ENCODE data around the gene BRIP1. TPM values are rescaled to one million over a fixed set of nuclear protein-coding genes. Genes with fewer than 3 reads are reported as not detected.

Gene BRIP1
- total RNA-seq, 1 donor: 20.9 TPM

DNA sequence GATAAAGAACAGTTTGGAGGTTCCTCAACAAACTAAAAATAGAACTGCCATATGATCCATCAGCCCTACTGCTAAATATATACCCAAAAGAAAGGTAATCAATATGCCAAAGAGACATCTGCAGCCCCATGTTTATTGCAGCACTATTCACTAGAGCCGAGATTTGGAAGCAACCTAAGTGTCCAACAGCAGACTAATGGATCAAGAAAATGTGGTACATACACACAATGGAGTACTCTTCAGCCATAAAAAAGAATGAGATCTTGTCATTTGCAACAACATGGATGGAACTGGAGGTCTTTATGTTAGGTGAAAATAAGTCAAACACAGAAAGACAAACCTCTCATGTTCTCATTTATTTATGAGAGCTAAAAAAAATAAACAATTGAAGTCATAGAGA, 223.5 kb downstream of the BRIP1 start:
- TF ChIP-seq, protein P1, sequence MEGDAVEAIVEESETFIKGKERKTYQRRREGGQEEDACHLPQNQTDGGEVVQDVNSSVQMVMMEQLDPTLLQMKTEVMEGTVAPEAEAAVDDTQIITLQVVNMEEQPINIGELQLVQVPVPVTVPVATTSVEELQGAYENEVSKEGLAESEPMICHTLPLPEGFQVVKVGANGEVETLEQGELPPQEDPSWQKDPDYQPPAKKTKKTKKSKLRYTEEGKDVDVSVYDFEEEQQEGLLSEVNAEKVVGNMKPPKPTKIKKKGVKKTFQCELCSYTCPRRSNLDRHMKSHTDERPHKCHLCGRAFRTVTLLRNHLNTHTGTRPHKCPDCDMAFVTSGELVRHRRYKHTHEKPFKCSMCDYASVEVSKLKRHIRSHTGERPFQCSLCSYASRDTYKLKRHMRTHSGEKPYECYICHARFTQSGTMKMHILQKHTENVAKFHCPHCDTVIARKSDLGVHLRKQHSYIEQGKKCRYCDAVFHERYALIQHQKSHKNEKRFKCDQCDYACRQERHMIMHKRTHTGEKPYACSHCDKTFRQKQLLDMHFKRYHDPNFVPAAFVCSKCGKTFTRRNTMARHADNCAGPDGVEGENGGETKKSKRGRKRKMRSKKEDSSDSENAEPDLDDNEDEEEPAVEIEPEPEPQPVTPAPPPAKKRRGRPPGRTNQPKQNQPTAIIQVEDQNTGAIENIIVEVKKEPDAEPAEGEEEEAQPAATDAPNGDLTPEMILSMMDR (IDR thresholded peaks at IDR 0.05; ENCODE audit: insufficient read depth, low read length): no peak
- no peak overlapping the region for H3K4me3 ChIP-seq (ENCODE audit: low read depth, low read length)
- DNase-seq (ENCODE audit: low read depth): no peak

DNA sequence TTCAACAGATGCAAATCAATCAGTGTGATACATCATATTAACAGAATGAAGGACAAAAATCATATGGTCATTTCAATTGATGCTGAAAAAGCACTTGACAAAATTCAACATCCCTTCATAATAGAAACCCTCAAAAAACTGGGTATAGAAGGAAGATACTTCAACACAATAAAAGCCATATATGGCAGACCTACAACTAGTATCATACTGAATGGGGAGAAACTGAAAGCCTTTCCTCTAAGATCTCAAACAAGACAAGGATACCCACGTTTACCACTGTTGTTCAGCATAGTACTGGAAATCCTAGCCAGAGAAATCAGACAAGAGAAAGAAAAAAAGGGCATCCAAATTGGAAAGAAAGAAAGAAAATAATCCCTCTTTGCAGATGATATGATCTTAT, 225.2 kb downstream of the BRIP1 start:
- H3K4me3 ChIP-seq (ENCODE audit: low read depth, low read length): no peak overlapping the region
- TF ChIP-seq, protein P1 (IDR thresholded peaks at IDR 0.05; ENCODE audit: insufficient read depth, low read length): no peak
- no peak for DNase-seq (ENCODE audit: low read depth)

DNA sequence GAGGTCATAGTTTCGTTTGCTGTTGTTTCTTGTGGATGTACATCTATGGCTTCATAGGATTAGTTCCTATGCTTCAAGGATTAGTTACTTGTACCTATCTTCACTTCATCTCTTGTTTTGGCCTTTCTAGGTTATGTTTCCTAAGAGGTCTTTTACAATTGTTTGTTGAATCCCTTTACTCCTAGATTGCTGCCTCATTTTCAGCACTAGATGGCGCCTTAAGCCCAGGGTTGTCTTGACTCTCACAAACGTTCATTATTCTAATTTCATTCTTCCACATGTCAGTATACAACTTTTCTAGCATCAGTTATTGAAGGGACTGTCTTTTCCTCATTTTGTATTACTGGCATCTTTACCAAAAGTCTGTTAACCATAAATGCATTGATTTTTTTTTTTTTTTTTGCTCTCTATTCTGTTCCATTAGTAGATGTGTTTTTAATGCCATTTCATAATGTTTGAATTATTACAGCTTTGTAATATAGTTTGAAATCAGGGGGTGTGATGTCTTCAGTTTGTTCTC, 227.4 kb downstream of the BRIP1 start:
- no peak overlapping the region for H3K4me3 ChIP-seq (ENCODE audit: low read depth, low read length)
- DNase-seq (ENCODE audit: low read depth): peak; percentile 77
- TF ChIP-seq, protein P1 (IDR thresholded peaks at IDR 0.05; ENCODE audit: insufficient read depth, low read length): peak; percentile 86

DNA sequence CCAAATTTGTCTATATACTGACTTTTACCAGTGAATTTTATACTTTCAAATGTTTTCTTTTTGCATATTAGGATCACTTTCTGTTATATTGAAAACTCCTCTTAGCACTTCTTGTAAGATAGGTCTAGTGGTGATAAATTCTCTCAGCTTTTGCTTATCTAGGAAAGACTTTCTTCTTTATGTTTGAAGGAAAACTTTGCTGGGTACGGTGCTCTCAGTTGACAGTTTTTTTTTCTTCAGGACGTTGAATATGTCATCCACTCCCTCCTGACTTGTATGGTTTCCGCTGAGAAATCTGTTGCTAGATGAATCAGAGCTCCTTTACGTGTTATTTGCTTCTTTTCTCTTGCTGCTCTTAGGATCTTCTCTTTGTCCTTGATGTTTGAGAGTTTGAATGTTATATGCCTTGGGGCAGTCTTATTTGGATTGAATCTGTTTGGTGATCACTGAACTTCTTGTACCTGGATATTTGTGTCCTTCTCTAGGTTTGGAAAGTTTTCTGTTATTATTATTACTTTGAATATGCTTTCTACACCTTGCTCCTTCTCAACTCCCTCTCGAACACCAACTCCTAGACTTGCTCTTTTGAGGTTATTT, 228.3 kb downstream of the BRIP1 start:
- TF ChIP-seq, protein P1 (IDR thresholded peaks at IDR 0.05; ENCODE audit: insufficient read depth, low read length): no peak
- H3K4me3 ChIP-seq (ENCODE audit: low read depth, low read length): no peak overlapping the region
- DNase-seq (ENCODE audit: low read depth): no peak

DNA sequence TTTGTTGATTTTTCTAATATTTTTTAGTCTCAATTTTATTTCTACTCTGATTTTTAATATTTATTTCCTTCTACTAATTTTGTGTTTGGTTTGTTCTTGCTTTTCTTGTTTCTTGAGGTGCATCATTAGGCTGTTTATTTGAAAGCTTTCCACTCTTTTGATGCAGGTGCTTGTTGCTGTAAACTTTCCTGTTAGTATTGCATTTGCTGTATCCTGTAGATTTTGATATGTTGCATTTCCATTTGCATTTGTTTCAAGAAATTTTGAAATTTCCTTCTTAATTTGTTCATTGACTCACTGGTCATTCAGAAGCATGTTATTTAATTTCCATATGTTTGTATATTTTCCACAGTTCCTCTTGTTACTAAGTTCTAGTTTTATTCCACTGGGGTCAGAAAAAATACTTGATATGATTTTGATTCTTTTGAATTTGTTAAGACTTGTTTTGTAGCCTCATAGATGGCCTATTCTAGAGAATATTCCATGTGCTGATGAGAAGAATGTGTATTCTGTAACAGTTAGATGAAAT, 229.3 kb downstream of the BRIP1 start:
- TF ChIP-seq, protein P1 (IDR thresholded peaks at IDR 0.05; ENCODE audit: insufficient read depth, low read length): no peak
- DNase-seq (ENCODE audit: low read depth): no peak

DNA sequence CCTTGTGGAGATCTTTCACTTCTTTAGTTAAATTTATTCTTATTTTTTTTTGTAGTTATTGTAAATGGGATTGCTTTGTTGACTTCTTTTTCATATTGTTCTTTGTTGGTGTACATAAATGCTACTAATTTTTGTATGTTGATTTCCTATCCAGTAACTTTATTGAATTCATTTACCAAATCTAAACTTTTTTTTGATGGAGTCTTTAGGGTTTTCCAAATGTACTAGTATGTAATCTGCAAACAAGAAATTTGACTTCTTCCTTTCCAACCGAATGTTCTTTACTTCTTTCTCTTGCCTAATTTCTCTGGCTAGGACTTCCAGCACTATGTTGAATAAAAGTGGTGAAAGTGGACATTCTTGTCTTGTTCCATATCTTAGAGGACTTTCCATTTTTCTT, 230.5 kb downstream of the BRIP1 start:
- TF ChIP-seq, protein P1 (IDR thresholded peaks at IDR 0.05; ENCODE audit: insufficient read depth, low read length): no peak
- no peak for DNase-seq (ENCODE audit: low read depth)

More for the DNA sequence above, 229.3 kb downstream of the BRIP1 start:
- H3K4me3 ChIP-seq (ENCODE audit: low read depth, low read length): no peak overlapping the region

More for the DNA sequence above, 230.5 kb downstream of the BRIP1 start:
- H3K4me3 ChIP-seq (ENCODE audit: low read depth, low read length): no peak overlapping the region
